Epithelial cell of proximal tubule (primary cell): Measurements from ENCODE around the gene OLFM4. TPM values are rescaled to one million over a fixed set of nuclear protein-coding genes. Genes with fewer than 3 reads are reported as not detected.
"Not testable (repeated sequence)": the region's sequence is repeated elsewhere in the genome, so short reads cannot be mapped to it uniquely, and the experiment has no call there.

ENCODE experiments used
- DNase-seq: peaks from one replicate; pipeline ENCODE4 v3.0.0-alpha.2; 2011; ENCODE audit warnings: low read depth
- H3K4me3 ChIP-seq: 2 replicates; pipeline ENCODE4 v1.5.1; 2011; ENCODE audit warnings: low read depth, mild to moderate bottlenecking, low read length
- CTCF ChIP-seq: conservative IDR thresholded peaks from 2 replicates; pipeline ENCODE4 v1.5.1; 2012; ENCODE audit warnings: low read depth, mild to moderate bottlenecking, low read length
- total RNA-seq: library from RNA; depleted of rRNA; stranded (reverse); fragments of >200 nt; gene quantifications from 2 replicates; pipeline ENCODE4 v1.2.3, GENCODE V29; 2015

The OLFM4 gene
- total RNA-seq, 1 donor from 2014 or later: not detected

- H3K4me3 ChIP-seq: no peak overlapping the region
- no peak for TF ChIP-seq CTCF
- no peak for DNase-seq
Observed at GRCh38 chr13:53013113-53013512, 15.5 kb upstream of the OLFM4 start.

DNA sequence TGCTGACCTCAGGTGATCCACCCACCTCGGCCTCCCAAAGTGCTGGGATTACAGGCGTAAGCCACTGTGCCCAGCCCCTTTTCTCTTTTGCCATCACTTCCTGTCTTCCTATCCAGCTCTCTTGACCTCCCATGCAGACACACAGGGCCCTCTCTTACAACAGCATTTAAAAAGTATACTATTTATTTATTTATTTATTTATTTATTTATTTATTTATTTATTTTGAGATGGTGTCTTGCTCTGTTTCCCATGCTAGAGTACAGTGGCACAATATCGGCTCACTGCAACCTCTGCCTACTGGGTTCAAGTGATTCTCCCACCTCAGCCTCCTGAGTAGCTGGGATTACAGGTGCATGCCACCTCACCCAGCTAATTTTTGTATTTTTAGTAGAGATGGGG, 14.6 kb upstream of the OLFM4 start:
- DNase-seq: not testable (repeated sequence)

DNA sequence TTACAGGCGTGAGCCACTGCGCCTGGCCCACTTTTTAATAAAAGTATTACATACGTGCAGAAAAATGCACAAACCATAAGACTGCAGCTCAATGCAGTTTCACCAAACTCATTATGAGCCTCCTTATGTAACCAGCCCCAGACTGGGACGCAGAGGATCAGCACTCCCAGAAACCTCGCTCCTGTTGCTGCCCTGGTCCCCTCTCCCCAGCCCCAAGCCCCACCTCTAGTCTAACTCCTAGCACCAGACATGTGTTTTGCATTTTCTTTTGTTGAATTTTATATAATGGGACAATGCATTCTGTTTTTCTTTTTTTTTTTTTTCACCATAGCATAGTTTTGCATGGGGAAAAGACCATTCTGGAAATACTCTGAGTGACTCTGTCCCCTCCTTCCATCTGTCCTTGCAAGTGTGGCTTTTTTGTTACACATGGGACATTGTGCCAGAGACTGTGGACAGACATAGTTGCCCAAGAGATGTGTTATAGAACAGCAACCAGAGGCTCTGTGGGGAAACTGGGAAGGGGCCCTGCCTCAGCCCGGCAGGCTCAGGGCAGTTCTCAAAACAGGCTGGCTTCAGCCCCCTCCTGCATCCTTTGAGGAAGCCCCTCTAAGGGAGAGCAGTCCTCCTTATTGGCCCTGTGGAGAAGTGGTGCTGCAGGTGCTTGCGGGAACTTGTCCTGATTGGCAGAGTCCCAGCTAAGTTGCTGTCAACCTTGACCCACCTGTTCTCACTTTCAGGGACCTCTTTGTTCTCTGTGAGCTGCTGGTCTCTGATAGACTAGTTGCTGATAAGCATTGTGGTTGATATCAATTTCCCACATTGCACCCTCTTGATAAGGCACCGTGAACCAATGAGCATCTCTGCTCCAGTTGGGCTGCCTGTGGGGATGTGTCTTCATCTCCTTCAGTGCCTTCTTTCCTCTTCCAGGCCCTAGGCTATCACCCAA, 13.8 kb upstream of the OLFM4 start:
- no peak for TF ChIP-seq CTCF
- DNase-seq: no peak
- H3K4me3 ChIP-seq: no peak overlapping the region

More for the DNA sequence above, 14.6 kb upstream of the OLFM4 start:
- H3K4me3 ChIP-seq: not testable (repeated sequence)

GRCh38 chr13:53015971-53016370, 12.6 kb upstream of the OLFM4 start:
- TF ChIP-seq CTCF: no peak
- no peak overlapping the region for H3K4me3 ChIP-seq

GRCh38 chr13:53017433-53017970, 11.1 kb upstream of the OLFM4 start:
- TF ChIP-seq CTCF: no peak

More at GRCh38 chr13:53015971-53016370, 12.6 kb upstream of the OLFM4 start:
- DNase-seq: no peak

GRCh38 chr13:53018690-53019647, 9.6 kb upstream of the OLFM4 start:
- H3K4me3 ChIP-seq: no peak overlapping the region
- no peak for DNase-seq
- TF ChIP-seq CTCF: no peak

More at GRCh38 chr13:53017433-53017970, 11.1 kb upstream of the OLFM4 start:
- no peak overlapping the region for H3K4me3 ChIP-seq
- DNase-seq: no peak
